ENCODE measurements around the gene ULK3.

DNA sequence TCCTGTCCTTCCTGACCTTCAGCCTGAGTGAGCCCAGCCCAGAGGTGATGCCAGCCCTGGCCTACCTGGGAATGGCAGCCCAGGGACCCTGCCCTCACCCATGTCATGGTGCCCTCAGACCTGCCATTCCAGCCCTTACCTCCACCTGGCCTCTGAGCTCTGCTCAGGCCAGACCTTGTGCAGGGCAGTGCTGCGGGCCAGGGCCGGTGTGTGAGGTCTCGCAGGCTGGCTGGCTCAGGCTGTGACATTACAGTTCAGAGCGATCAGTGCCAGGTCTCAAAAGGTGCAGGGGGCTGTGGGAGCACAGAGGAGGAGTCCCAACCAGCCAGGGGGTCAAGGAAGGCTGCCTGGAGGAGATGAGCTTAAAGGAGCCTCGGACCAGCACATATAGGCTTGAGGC lies 22.9 kb downstream of the ULK3 start:
- TF ChIP-seq, protein P1, sequence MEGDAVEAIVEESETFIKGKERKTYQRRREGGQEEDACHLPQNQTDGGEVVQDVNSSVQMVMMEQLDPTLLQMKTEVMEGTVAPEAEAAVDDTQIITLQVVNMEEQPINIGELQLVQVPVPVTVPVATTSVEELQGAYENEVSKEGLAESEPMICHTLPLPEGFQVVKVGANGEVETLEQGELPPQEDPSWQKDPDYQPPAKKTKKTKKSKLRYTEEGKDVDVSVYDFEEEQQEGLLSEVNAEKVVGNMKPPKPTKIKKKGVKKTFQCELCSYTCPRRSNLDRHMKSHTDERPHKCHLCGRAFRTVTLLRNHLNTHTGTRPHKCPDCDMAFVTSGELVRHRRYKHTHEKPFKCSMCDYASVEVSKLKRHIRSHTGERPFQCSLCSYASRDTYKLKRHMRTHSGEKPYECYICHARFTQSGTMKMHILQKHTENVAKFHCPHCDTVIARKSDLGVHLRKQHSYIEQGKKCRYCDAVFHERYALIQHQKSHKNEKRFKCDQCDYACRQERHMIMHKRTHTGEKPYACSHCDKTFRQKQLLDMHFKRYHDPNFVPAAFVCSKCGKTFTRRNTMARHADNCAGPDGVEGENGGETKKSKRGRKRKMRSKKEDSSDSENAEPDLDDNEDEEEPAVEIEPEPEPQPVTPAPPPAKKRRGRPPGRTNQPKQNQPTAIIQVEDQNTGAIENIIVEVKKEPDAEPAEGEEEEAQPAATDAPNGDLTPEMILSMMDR (IDR thresholded peaks at IDR 0.05; ENCODE audit: poor library complexity): no peak
- no peak for TF ChIP-seq EZH2phosphoT487 (IDR thresholded peaks at IDR 0.05; ENCODE audit: low read depth, severe bottlenecking, unreplicated experiment)

Measured in hepatocyte (in vitro differentiated cells).